Naive thymus-derived CD8-positive, alpha-beta T cell (primary cell): Measurements from ENCODE around the gene ACTR3C. TPM values are rescaled to one million over a fixed set of nuclear protein-coding genes. Genes with fewer than 3 reads are reported as not detected.
A peak's percentile ranks its signal among the peaks of the same experiment; 100 is the strongest.

Experiments
- ATAC-seq, 2 donors: fragments of 150-1000 bp; cut with Tn5 transposase in 1 of 2; sonication (Bioruptor Pico), chemical (Tn5 transposase) in 1 of 2; 1 replicate in 1 of 2; 2 replicates in 1 of 2; pipeline ENCODE4 v1.10.0; 2021; ENCODE audit warnings: mild to moderate bottlenecking in 2 of 2, moderate library complexity in 2 of 2
- POLR2A ChIA-PET: fragments of 350-600 bp; sonication (Branson Sonifier 250); formaldehyde crosslinking; loops from one replicate; lab custom pipeline; 2021; ENCODE audit warnings: antibody characterized with exemption; lab: Charles Lee
- DNase-seq, 10 donors: peaks; one replicate each; pipeline versions ENCODE4 v3.0.0 to v3.0.0-alpha.2; 2020 to 2022
- H3K27ac Mint-ChIP-seq, 10 donors: one replicate each; pipeline ENCODE4 v1.8.0; 2020 to 2022; ENCODE audit warnings: mild to moderate bottlenecking in 10 of 10, mixed read lengths in 10 of 10, moderate library complexity in 4 of 10, inconsistent platforms in 1 of 10
- H3K27me3 Mint-ChIP-seq, 5 donors: one replicate each; pipeline ENCODE4 v1.8.0; 2021 to 2022; ENCODE audit warnings: mixed read lengths in 5 of 5
- H3K36me3 Mint-ChIP-seq, 3 donors: one replicate each; pipeline ENCODE4 v1.8.0; 2020 to 2022; ENCODE audit warnings: mixed read lengths in 3 of 3, mild to moderate bottlenecking in 2 of 3, inconsistent platforms in 1 of 3
- H3K4me1 Mint-ChIP-seq, 4 donors: one replicate each; pipeline ENCODE4 v1.8.0; 2021 to 2022; ENCODE audit warnings: mixed read lengths in 4 of 4
- H3K4me3 Mint-ChIP-seq, 10 donors: one replicate each; pipeline ENCODE4 v1.8.0; 2020 to 2022; ENCODE audit warnings: mild to moderate bottlenecking in 10 of 10, mixed read lengths in 10 of 10, moderate library complexity in 6 of 10, inconsistent platforms in 1 of 10
- H3K9me3 Mint-ChIP-seq, 9 donors: one replicate each; pipeline ENCODE4 v1.8.0; 2020 to 2022; ENCODE audit warnings: mixed read lengths in 9 of 9, mild to moderate bottlenecking in 3 of 9, inconsistent platforms in 1 of 9, moderate library complexity in 1 of 9
- polyA plus RNA-seq, 3 donors: library from polyadenylated mRNA; unstranded; fragments of 300-500 nt; fragmentation: Illumina TruSeq; gene quantifications; one replicate each; pipeline ENCODE4 v1.2.3, GENCODE V29; 2021
- total RNA-seq, 8 experiments: library from RNA in 2 of 8; stranded (reverse) in 2 of 8; gene quantifications; one replicate each; pipeline ENCODE4 v1.2.3 and lab custom pipeline; 2021 to 2026

Gene ACTR3C
- total and polyA plus RNA-seq, 5 experiments from 2014 or later: 2.1 to 12.8 (median 4.6) TPM

DNA sequence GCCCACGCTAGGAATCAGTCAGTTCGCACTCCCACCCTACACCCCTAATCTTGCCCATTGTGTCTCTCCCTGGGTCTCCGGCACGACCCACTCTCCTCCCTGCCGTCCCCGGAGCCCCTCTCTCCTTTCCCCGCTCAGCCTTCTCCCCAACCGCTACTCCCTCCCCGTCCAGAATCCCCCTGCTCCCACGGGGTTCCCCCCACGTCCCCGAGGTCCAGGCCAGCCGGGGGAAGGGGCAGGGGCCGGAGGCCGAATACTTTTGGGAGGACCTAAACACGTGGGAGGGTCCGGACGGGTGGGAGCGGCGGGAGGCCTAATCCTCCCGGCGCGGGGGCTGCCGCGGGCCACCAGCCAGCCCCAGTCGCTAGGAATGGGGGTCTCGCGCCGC is 17.5 kb upstream of the ACTR3C start:
- peak in 1 of 10 donors; percentile 38 for DNase-seq
- H3K27ac Mint-ChIP-seq: no peak overlapping the region
- peaks cover 7 to 33% (median 13%) of the 10 kb centered on the region in 4 donors for H3K4me1 Mint-ChIP-seq
- POLR2A ChIA-PET: interaction anchor here (1.3 kb wide), 1 partner anchor 19 kb away, joined by 3 read pairs; no protein-coding TSS in a partner anchor
- peaks cover 4 to 41% (median 25%) of the 10 kb centered on the region in 5 donors for H3K27me3 Mint-ChIP-seq
- peak overlapping the region in 5 of 10 donors; percentile 40 to 63 (median 58) for H3K4me3 Mint-ChIP-seq
- H3K36me3 Mint-ChIP-seq: peaks cover 12 to 26% (median 19%) of the 10 kb centered on the region in 3 donors
- peaks cover 0 to 14% (median 4%) of the 10 kb centered on the region in 9 donors for H3K9me3 Mint-ChIP-seq
- ATAC-seq: peak; percentile 12 to 22

- POLR2A ChIA-PET: interaction anchor here (1.3 kb wide), 1 partner anchor 18 kb away, joined by 3 read pairs; no protein-coding TSS in a partner anchor
- Mint-ChIP-seq H3K4me3 (peak overlapping the region in 4 of 10 donors; percentile 46 to 63 (median 50)), H3K4me1 (peaks cover 7 to 33% (median 14%) of the 10 kb centered on the region in 4 donors), H3K9me3 (peaks cover 0 to 14% (median 4%) of the 10 kb centered on the region in 9 donors), H3K27ac (peak overlapping the region in 1 of 10 donors; percentile 5), H3K27me3 (peaks cover 4 to 41% (median 25%) of the 10 kb centered on the region in 5 donors), H3K36me3 (peaks cover 12 to 27% (median 19%) of the 10 kb centered on the region in 3 donors)
- peak; percentile 71 to 88 for ATAC-seq
- DNase-seq: peak in 3 of 10 donors; percentile 23 to 48 (median 26)
These were observed 16.8 kb upstream of the ACTR3C start for GRCh38 chr7:150340024-150340749.

GRCh38 chr7:150339409-150339809 is 16.1 kb upstream of the ACTR3C start:
- H3K4me1 Mint-ChIP-seq: peaks cover 7 to 33% (median 15%) of the 10 kb centered on the region in 4 donors
- no peak overlapping the region for H3K27ac Mint-ChIP-seq
- POLR2A ChIA-PET: no interaction called here
- no peak for ATAC-seq
- H3K4me3 Mint-ChIP-seq: peak overlapping the region in 2 of 10 donors; percentile 19 to 41
- DNase-seq: peak in 1 of 10 donors; percentile 45
- peaks cover 0 to 11% (median 4%) of the 10 kb centered on the region in 9 donors for H3K9me3 Mint-ChIP-seq
- peaks cover 12 to 27% (median 19%) of the 10 kb centered on the region in 3 donors for H3K36me3 Mint-ChIP-seq
- H3K27me3 Mint-ChIP-seq: peaks cover 4 to 41% (median 25%) of the 10 kb centered on the region in 5 donors

- no peak for DNase-seq
- no peak for ATAC-seq
- POLR2A ChIA-PET: interaction anchor here (1.1 kb wide), 1 partner anchor 15 kb away, joined by 3 read pairs; the partner anchor contains the start of genes ACTR3C and LRRC61
- Mint-ChIP-seq H3K4me3 (no peak overlapping the region), H3K9me3 (peaks cover 0 to 3% (median 0%) of the 10 kb centered on the region in 9 donors), H3K36me3 (peaks cover 4 to 27% (median 14%) of the 10 kb centered on the region in 3 donors), H3K4me1 (peaks cover 7 to 33% (median 15%) of the 10 kb centered on the region in 4 donors), H3K27ac (peak overlapping the region in 1 of 10 donors; percentile 34), H3K27me3 (peaks cover 4 to 37% (median 19%) of the 10 kb centered on the region in 5 donors)
These were observed 15.0 kb upstream of the ACTR3C start for GRCh38 chr7:150338166-150338829.

DNA sequence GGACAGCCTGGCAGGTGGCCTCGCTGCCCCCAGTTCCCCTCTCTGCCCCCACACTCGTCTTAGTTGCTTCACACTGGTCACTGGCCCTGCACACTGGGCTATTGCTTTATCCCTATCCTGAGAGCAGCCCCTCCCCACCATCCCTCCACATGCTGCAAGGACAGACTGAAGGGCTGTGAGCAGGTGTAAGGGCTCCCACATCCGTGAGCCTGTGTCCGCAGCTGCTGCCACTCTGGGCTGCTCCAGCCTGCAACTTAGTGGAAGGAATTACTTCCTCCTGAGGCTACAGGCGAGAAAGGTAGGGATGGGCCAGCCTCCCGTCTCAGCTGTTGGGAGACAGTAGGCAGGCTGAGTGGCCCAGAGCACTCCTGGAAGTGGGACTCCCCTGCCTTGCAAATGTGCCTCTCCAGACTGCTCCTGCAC is 14.3 kb upstream of the ACTR3C start:
- DNase-seq (no peak), ATAC-seq (no peak)
- no peaks in the 10 kb centered on the region for H3K9me3 Mint-ChIP-seq
- H3K36me3 Mint-ChIP-seq: peaks cover 0 to 27% (median 10%) of the 10 kb centered on the region in 3 donors
- H3K27ac Mint-ChIP-seq: no peak overlapping the region
- H3K4me3 Mint-ChIP-seq: peak overlapping the region in 1 of 10 donors; percentile 18
- H3K27me3 Mint-ChIP-seq: peaks cover 4 to 31% (median 12%) of the 10 kb centered on the region in 5 donors
- POLR2A ChIA-PET: interaction anchor here (1.1 kb wide), 1 partner anchor 15 kb away, joined by 3 read pairs; the partner anchor contains the start of genes ACTR3C and LRRC61
- H3K4me1 Mint-ChIP-seq: peaks cover 7 to 33% (median 16%) of the 10 kb centered on the region in 4 donors

DNA sequence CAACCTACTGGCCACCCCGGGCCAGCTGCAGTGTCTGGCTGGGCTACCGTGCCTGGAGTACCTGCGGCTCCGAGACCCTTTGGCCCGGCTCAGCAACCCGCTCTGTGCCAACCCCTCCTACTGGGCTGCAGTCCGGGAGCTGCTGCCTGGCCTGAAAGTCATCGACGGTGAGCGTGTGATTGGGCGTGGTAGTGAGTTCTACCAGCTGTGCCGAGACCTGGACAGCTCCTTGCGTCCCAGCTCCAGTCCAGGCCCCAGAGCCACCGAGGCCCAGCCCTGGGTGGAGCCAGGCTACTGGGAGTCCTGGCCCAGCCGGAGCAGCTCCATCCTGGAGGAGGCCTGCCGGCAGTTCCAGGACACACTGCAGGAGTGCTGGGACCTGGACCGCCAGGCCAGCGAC is 13.8 kb upstream of the ACTR3C start:
- Mint-ChIP-seq H3K36me3 (peaks cover 0 to 27% (median 9%) of the 10 kb centered on the region in 3 donors), H3K27ac (no peak overlapping the region), H3K9me3 (no peaks in the 10 kb centered on the region), H3K4me1 (peaks cover 7 to 31% (median 16%) of the 10 kb centered on the region in 4 donors), H3K4me3 (no peak overlapping the region), H3K27me3 (peaks cover 2 to 26% (median 10%) of the 10 kb centered on the region in 5 donors)
- DNase-seq (no peak), ATAC-seq (no peak)
- POLR2A ChIA-PET: interaction anchor here (1.1 kb wide), 1 partner anchor 14 kb away, joined by 3 read pairs; the partner anchor contains the start of genes ACTR3C and LRRC61

GRCh38 chr7:150336746-150337145 is 13.4 kb upstream of the ACTR3C start:
- POLR2A ChIA-PET: no interaction called here
- H3K27ac Mint-ChIP-seq: no peak overlapping the region
- peaks cover 0 to 22% (median 7%) of the 10 kb centered on the region in 5 donors for H3K27me3 Mint-ChIP-seq
- H3K4me1 Mint-ChIP-seq: peaks cover 7 to 27% (median 13%) of the 10 kb centered on the region in 4 donors
- no peak overlapping the region for H3K4me3 Mint-ChIP-seq
- H3K36me3 Mint-ChIP-seq: peaks cover 0 to 27% (median 5%) of the 10 kb centered on the region in 3 donors
- DNase-seq: no peak
- no peaks in the 10 kb centered on the region for H3K9me3 Mint-ChIP-seq
- ATAC-seq: no peak

GRCh38 chr7:150335774-150336112 is 12.4 kb upstream of the ACTR3C start:
- H3K27ac Mint-ChIP-seq: peak overlapping the region in 2 of 10 donors; percentile 15 to 35
- H3K27me3 Mint-ChIP-seq: peaks cover 0 to 13% (median 5%) of the 10 kb centered on the region in 5 donors
- H3K36me3 Mint-ChIP-seq: peaks cover 0 to 32% (median 8%) of the 10 kb centered on the region in 3 donors
- POLR2A ChIA-PET: no interaction called here
- H3K4me3 Mint-ChIP-seq: no peak overlapping the region
- H3K4me1 Mint-ChIP-seq: peaks cover 5 to 32% (median 13%) of the 10 kb centered on the region in 4 donors
- ATAC-seq: no peak
- H3K9me3 Mint-ChIP-seq: no peaks in the 10 kb centered on the region
- no peak for DNase-seq

DNA sequence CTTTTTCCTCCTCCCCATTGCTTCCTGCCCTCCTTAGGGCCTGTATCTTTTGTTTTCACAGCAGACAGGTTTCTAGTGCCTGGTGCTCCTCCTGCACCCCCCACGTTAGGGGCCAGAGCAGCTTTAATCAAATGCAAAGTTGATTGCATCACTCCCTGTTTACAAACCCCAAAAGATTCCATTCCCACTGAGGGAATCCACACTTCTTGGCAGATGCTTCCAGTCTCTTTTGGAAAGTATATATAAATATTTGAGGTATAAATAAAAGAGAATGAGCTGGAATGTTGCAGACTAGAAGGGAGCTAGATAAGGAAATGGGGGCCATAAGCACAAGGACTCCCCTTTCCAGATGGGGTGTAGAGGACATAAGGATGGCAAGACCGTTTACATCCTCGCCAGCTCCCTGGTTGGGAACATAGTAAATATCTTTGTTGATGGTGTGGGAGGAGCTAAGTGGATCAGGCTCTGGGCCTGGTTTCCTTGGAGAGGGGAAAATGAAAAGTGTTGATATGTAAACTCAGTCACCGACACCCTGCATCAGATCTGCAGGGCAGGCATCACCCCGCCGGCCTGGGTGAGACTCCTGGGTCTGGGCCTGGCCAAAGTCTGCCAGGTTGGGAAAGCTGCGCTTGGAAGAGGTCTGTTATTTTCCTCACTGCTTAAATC is 11.9 kb upstream of the ACTR3C start:
- ATAC-seq (no peak), DNase-seq (no peak)
- POLR2A ChIA-PET: no interaction called here
- Mint-ChIP-seq H3K9me3 (no peaks in the 10 kb centered on the region), H3K36me3 (peaks cover 0 to 36% (median 8%) of the 10 kb centered on the region in 3 donors), H3K4me3 (no peak overlapping the region), H3K27ac (peak overlapping the region in 1 of 10 donors; percentile 59), H3K27me3 (peaks cover 0 to 8% (median 4%) of the 10 kb centered on the region in 5 donors), H3K4me1 (peaks cover 4 to 29% (median 12%) of the 10 kb centered on the region in 4 donors)

DNA sequence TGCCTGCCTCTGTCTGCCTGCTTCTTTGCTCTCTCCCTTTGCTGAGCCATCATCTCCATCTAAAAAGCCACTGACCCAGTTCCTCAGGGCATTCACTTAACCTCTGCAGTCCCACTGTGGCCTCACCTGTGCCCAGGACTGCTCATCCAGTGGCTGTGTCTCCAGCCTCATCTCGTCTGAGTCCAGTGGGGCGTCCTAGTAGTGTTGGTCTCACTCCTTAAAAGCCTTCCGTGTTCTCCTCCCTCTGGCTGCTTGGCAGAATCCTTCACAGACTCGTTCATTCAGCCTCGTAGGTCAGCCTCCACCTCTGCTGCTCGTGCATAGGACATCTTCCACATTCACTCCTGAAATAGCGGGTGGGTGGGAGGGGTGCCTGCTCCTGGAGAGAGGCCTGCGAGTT is 10.8 kb upstream of the ACTR3C start:
- POLR2A ChIA-PET: no interaction called here
- Mint-ChIP-seq H3K4me3 (no peak overlapping the region), H3K4me1 (peaks cover under 1 to 17% (median 7%) of the 10 kb centered on the region in 4 donors), H3K27me3 (no peaks in the 10 kb centered on the region), H3K9me3 (no peaks in the 10 kb centered on the region), H3K36me3 (peaks cover 1 to 41% (median 8%) of the 10 kb centered on the region in 3 donors), H3K27ac (peak overlapping the region in 1 of 10 donors; percentile 71)
- DNase-seq (no peak), ATAC-seq (no peak)

- Mint-ChIP-seq H3K27me3 (no peaks in the 10 kb centered on the region), H3K9me3 (no peaks in the 10 kb centered on the region)
These were observed 10.3 kb upstream of the ACTR3C start for GRCh38 chr7:150333659-150334058.

More at GRCh38 chr7:150333659-150334058, 10.3 kb upstream of the ACTR3C start:
- Mint-ChIP-seq H3K4me1 (peaks cover 0 to 13% (median 7%) of the 10 kb centered on the region in 4 donors), H3K36me3 (peaks cover 4 to 42% (median 8%) of the 10 kb centered on the region in 3 donors), H3K27ac (peak overlapping the region in 1 of 10 donors; percentile 21), H3K4me3 (no peak overlapping the region)
- no peak for DNase-seq
- no peak for ATAC-seq
- POLR2A ChIA-PET: no interaction called here
